Keratinocyte (primary cell): ENCODE measurements around the gene POLD1. TPM values are rescaled to one million over a fixed set of nuclear protein-coding genes. Genes with fewer than 3 reads are reported as not detected.

Experiments used
- DNase-seq: peaks from one replicate; pipeline ENCODE4 v3.0.0-alpha.2; 2011; ENCODE audit warnings: low read depth, missing footprints, low spot score
- FAIRE-seq: peaks from 2 replicates; lab custom pipeline; 2011; peaks lifted over from hg19 to GRCh38; lab: Jason Lieb, UNC
- H2AFZ ChIP-seq: 2 replicates; pipeline ENCODE4 v1.6.0; 2012; ENCODE audit warnings: low read length, control low read depth, inconsistent platforms; ENCODE audit not compliant: control insufficient read depth
- H3K27ac ChIP-seq: 2 replicates; pipeline ENCODE4 v1.5.1; 2011; ENCODE audit warnings: low read length; ENCODE audit not compliant: control insufficient read depth, insufficient read depth
- H3K27me3 ChIP-seq: 3 replicates; pipeline ENCODE4 v1.6.0; 2011; ENCODE audit warnings: low read length; ENCODE audit not compliant: control insufficient read depth, insufficient read depth; ENCODE audit errors: extremely low read depth
- H3K36me3 ChIP-seq, 2 experiments: 2 replicates in 1 of 2; 3 replicates in 1 of 2; pipeline ENCODE4 v1.5.1; 2011; ENCODE audit warnings: low read length in 2 of 2, mild to moderate bottlenecking in 1 of 2; ENCODE audit not compliant: control insufficient read depth in 2 of 2, insufficient read depth in 2 of 2; ENCODE audit errors: extremely low read depth in 1 of 2
- H3K4me1 ChIP-seq: 3 replicates; pipeline ENCODE4 v1.5.1; 2011; ENCODE audit warnings: low read length; ENCODE audit not compliant: control insufficient read depth, insufficient read depth; ENCODE audit errors: extremely low read depth
- H3K4me2 ChIP-seq: 3 replicates; pipeline ENCODE4 v1.6.0; 2011; ENCODE audit warnings: low read depth, low read length; ENCODE audit not compliant: control insufficient read depth, insufficient read depth; ENCODE audit errors: extremely low read depth
- H3K4me3 ChIP-seq, 3 experiments: fragments of 200-600 bp in 1 of 3; sonication (generic) in 1 of 3; 2 replicates in 2 of 3; 3 replicates in 1 of 3; pipeline ENCODE4 v1.5.1; 2011 to 2016; ENCODE audit warnings: low read length in 3 of 3, mild to moderate bottlenecking in 3 of 3, control low read depth in 2 of 3, inconsistent platforms in 1 of 3, low read depth in 1 of 3, mixed read lengths in 1 of 3, mixed run types in 1 of 3, moderate library complexity in 1 of 3; ENCODE audit not compliant: control insufficient read depth in 2 of 3, insufficient read depth in 2 of 3; ENCODE audit errors: extremely low read depth in 1 of 3
- H3K79me2 ChIP-seq: 2 replicates; pipeline ENCODE4 v1.6.0; 2012; ENCODE audit warnings: low read length; ENCODE audit not compliant: control insufficient read depth, insufficient read depth
- H3K9ac ChIP-seq: 3 replicates; pipeline ENCODE4 v1.6.0; 2011; ENCODE audit warnings: low read length; ENCODE audit not compliant: control insufficient read depth, insufficient read depth; ENCODE audit errors: extremely low read depth
- H3K9me1 ChIP-seq: 3 replicates; pipeline ENCODE4 v1.6.0; 2011; ENCODE audit warnings: low read length; ENCODE audit not compliant: control insufficient read depth, insufficient read depth; ENCODE audit errors: extremely low read depth
- H3K9me3 ChIP-seq: 2 replicates; pipeline ENCODE4 v1.5.1; 2012; ENCODE audit warnings: low read depth, low read length; ENCODE audit not compliant: control insufficient read depth
- H4K20me1 ChIP-seq: 3 replicates; pipeline ENCODE4 v1.6.0; 2011; ENCODE audit warnings: low read length; ENCODE audit not compliant: control insufficient read depth, insufficient read depth; ENCODE audit errors: extremely low read depth
- CTCF ChIP-seq, 3 experiments: IDR thresholded peaks in 1 of 3; conservative IDR thresholded peaks in 1 of 3; optimal IDR thresholded peaks in 1 of 3; 2 replicates in 2 of 3; 3 replicates in 1 of 3; pipeline versions ENCODE3 to v1.5.1; 2011; ENCODE audit warnings: low read length in 3 of 3, mild to moderate bottlenecking in 3 of 3, moderate library complexity in 2 of 3, control low read depth in 1 of 3, inconsistent platforms in 1 of 3; ENCODE audit not compliant: insufficient read depth in 2 of 3; ENCODE audit errors: extremely low read depth in 1 of 3
- EZH2 ChIP-seq: IDR thresholded peaks from one replicate; pipeline ENCODE4 v1.6.1; 2012; ENCODE audit warnings: inconsistent platforms, mild to moderate bottlenecking, low read length, moderate library complexity
- dilution Hi-C: fragments of 300-500 bp; cut with MboI; formaldehyde crosslinking; loops from one replicate; pipeline ENCODE4 v1.7.0; 2020; ENCODE audit warnings: low sequenced_read_pairs; ENCODE audit not compliant: extremely low pct_ligation_motif_present
- polyA plus RNA-seq, 5 experiments: library from polyadenylated mRNA; depleted of rRNA in 3 of 5; stranded (reverse) in 3 of 5; stranded (forward) in 1 of 5; unstranded in 1 of 5; fragments of >200 nt; gene quantifications; 1 replicate in 1 of 5; 2 replicates in 3 of 5; 3 replicates in 1 of 5; pipeline versions ENCODE4 v1.2.1 to v1.2.3, GENCODE V29; 2011 to 2012; ENCODE audit warnings: missing spikeins in 2 of 5, low read depth in 1 of 5, low replicate concordance in 1 of 5

Gene POLD1
- polyA plus RNA-seq, 1 donor (not counting 4 experiments of a cell fraction or from before 2014, with no cell fraction given) = 8.7 TPM

DNA sequence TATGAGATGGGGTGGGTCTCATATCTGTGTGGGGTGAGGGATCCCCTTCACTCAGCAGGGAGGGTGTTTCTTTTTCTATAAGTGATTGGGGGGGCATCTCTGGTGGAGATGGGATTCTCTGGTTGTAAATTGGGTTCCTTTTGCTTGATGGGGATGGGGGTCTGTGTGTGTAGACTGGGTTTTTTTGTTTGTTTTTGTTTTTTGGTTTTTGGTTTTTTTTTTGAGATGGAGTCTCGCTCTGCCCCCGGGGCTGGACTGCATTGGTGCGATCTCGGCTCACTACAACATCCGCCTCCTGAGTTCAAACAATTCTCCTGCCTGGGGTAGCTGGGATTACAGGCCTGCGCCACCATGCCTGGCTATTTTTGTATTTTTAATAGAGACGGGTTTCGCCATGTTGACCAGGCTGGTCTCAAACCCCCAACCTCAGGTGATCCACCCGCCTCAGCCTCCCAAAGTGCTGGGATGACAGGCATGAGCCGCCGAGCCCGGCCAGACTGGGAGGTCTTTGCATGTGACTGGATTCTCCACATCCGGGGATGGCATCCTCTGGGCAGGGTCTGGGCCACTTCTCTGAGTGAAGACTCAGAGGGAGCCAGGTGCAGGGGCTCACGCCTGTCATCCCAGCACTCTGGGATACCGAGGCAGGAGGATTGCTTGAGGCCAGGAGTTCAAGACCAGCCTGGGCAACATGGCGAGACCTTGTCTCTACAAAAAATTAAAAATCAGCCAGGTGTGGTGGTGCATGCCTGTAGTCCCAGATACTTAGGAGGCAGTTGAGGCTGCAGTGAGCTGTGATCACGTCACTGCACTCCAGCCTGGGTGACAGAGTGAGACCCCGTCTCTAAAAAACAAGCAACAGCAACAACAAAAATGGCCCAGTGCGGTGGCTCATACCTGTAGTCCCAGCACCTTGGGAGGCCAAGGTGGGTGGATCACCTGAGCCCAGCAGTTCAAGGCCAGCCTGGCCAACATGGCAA is 49.3 kb downstream of the POLD1 start:
- Histone ChIP-seq H4K20me1 (no peaks in the 10 kb centered on the region), H3K9me3 (no peaks in the 10 kb centered on the region), H2AFZ (no peak overlapping the region), H3K4me1 (peaks cover 9% of the 10 kb centered on the region), H3K4me3 (no peak overlapping the region), H3K4me2 (no peak overlapping the region), H3K27ac (no peak overlapping the region), H3K9ac (no peak overlapping the region), H3K79me2 (no peaks in the 10 kb centered on the region), H3K27me3 (peaks cover 14% of the 10 kb centered on the region), H3K9me1 (no peaks in the 10 kb centered on the region), H3K36me3 (no peaks in the 10 kb centered on the region)
- DNase-seq (no peak), FAIRE-seq (no peak)
- dilution Hi-C loops = no loop called here
- TF ChIP-seq CTCF (optimal IDR thresholded peaks at IDR 0.05 in 1 of 3, IDR thresholded peaks at IDR 0.05 in 1 of 3, conservative IDR thresholded peaks at IDR 0.05 in 1 of 3; ENCODE audit: extremely low read depth in 1 of 3, insufficient read depth in 2 of 3, low read length in 3 of 3) (no peak), EZH2 (no peak)

DNA sequence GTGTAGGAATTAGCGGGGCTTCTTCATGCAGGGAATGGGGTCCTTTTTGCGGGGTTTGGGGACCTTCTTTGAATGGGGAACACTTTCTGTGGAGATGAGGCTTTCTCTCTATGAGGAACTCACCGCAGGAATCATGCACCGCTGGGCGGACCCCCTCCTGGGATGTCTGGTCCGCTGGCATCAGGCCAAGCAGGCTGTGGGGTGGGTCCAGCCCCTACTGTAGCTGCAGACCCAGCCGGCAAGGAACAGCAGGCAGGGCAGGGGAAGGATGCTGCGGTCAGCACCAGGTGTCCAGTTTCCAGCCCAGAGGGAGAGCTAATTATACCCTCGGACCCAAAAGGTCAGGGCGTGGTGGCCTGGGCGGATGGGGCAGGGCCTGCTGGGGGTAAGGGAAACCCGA is 50.4 kb downstream of the POLD1 start:
- H3K9ac ChIP-seq = no peak overlapping the region
- no peaks in the 10 kb centered on the region for H3K36me3 ChIP-seq
- H4K20me1 ChIP-seq = no peaks in the 10 kb centered on the region
- H3K9me1 ChIP-seq = no peaks in the 10 kb centered on the region
- no peak overlapping the region for H3K4me2 ChIP-seq
- DNase-seq (no peak), FAIRE-seq (no peak)
- no peaks in the 10 kb centered on the region for H3K79me2 ChIP-seq
- no peaks in the 10 kb centered on the region for H3K9me3 ChIP-seq
- dilution Hi-C loops = no loop called here
- peaks cover 9% of the 10 kb centered on the region for H3K4me1 ChIP-seq
- H3K27ac ChIP-seq = no peak overlapping the region
- no peak overlapping the region for H3K4me3 ChIP-seq
- peaks cover 14% of the 10 kb centered on the region for H3K27me3 ChIP-seq
- no peak for TF ChIP-seq CTCF (optimal IDR thresholded peaks at IDR 0.05 in 1 of 3, IDR thresholded peaks at IDR 0.05 in 1 of 3, conservative IDR thresholded peaks at IDR 0.05 in 1 of 3; ENCODE audit: extremely low read depth in 1 of 3, insufficient read depth in 2 of 3, low read length in 3 of 3)
- TF ChIP-seq EZH2 = no peak
- no peak overlapping the region for H2AFZ ChIP-seq
